NT2/D1 (cell line): Measurements from ENCODE around the gene CCDC116.

ENCODE experiments used
- YY1 ChIP-seq: IDR thresholded peaks from 2 replicates; pipeline ENCODE4 v1.6.1; 2011; ENCODE audit not compliant: insufficient read length, insufficient read depth
- ZNF274 ChIP-seq: IDR thresholded peaks from 2 replicates; pipeline ENCODE4 v1.6.1; 2011; ENCODE audit warnings: mild to moderate bottlenecking, low read depth, low read length

GRCh38 chr22:21629255-21630149 is 3.1 kb upstream of the CCDC116 start, which contains the start of gene YDJC:
- TF ChIP-seq YY1 (no peak), ZNF274 (no peak)
